DND-41 (cell line): Measurements from ENCODE around the gene LRRC8A.

Source experiments
- ATAC-seq: fragments of 200-7000 bp; cut with Tn5 transposase; 3 replicates; pipeline ENCODE4 v1.9.1; 2021; ENCODE audit warnings: low read depth; ENCODE audit not compliant: insufficient read depth
- DNase-seq: peaks from one replicate; pipeline ENCODE4 v3.0.0-alpha.2; 2020
- H2AFZ ChIP-seq: 2 replicates; pipeline ENCODE4 v1.6.0; 2012; ENCODE audit warnings: low read depth, low read length
- H3K27ac ChIP-seq: 2 replicates; pipeline ENCODE4 v1.5.1; 2012; ENCODE audit warnings: low read length, inconsistent platforms
- H3K27me3 ChIP-seq: fragments of 200-600 bp; sonication (generic); 2 replicates; pipeline ENCODE4 v1.6.0; 2012; ENCODE audit warnings: low read length, mild to moderate bottlenecking, inconsistent platforms; ENCODE audit not compliant: insufficient read depth, poor library complexity
- H3K36me3 ChIP-seq: 2 replicates; pipeline ENCODE4 v1.5.1; 2012; ENCODE audit warnings: low read length, inconsistent platforms; ENCODE audit not compliant: insufficient read depth
- H3K4me1 ChIP-seq: 2 replicates; pipeline ENCODE4 v1.5.1; 2012; ENCODE audit warnings: mild to moderate bottlenecking, low read length; ENCODE audit not compliant: insufficient read depth
- H3K4me2 ChIP-seq: 2 replicates; pipeline ENCODE4 v1.6.0; 2012; ENCODE audit warnings: mild to moderate bottlenecking, moderate library complexity, low read length, inconsistent platforms; ENCODE audit not compliant: insufficient read depth
- H3K4me3 ChIP-seq, 2 experiments: fragments of 200-600 bp in 1 of 2; shearing (Covaris generic) in 1 of 2; 2 replicates each; pipeline ENCODE4 v1.5.1; 2012 to 2016; ENCODE audit warnings: inconsistent platforms in 2 of 2, low read length in 2 of 2, mild to moderate bottlenecking in 2 of 2, low read depth in 1 of 2, moderate library complexity in 1 of 2
- H3K79me2 ChIP-seq: 2 replicates; pipeline ENCODE4 v1.6.0; 2012; ENCODE audit warnings: low read length, inconsistent platforms; ENCODE audit not compliant: insufficient read depth
- H3K9ac ChIP-seq: 2 replicates; pipeline ENCODE4 v1.6.0; 2012; ENCODE audit warnings: low read depth, mild to moderate bottlenecking, inconsistent platforms, low read length, moderate library complexity
- H3K9me3 ChIP-seq: 2 replicates; pipeline ENCODE4 v1.5.1; 2012; ENCODE audit warnings: low read length, moderate library complexity, mild to moderate bottlenecking, inconsistent platforms; ENCODE audit not compliant: insufficient read depth, severe bottlenecking
- H4K20me1 ChIP-seq: 2 replicates; pipeline ENCODE4 v1.6.0; 2012; ENCODE audit warnings: low read length; ENCODE audit not compliant: insufficient read depth
- CTCF ChIP-seq: IDR thresholded peaks from 2 replicates; pipeline ENCODE4 v1.5.1; 2012; ENCODE audit warnings: borderline replicate concordance, low read length, moderate library complexity, mild to moderate bottlenecking; ENCODE audit not compliant: poor library complexity, severe bottlenecking; ENCODE audit errors: extremely low read depth
- EZH2 ChIP-seq: IDR thresholded peaks from 3 replicates; pipeline ENCODE4 v1.6.1; 2012; ENCODE audit warnings: borderline replicate concordance, low read depth, mild to moderate bottlenecking, moderate library complexity, low read length, inconsistent platforms; ENCODE audit not compliant: severe bottlenecking

Gene LRRC8A

GRCh38 chr9:128909859-128910258 is 27.9 kb downstream of the LRRC8A start:
- Histone ChIP-seq H3K4me1 (no peaks in the 10 kb centered on the region), H3K36me3 (peaks cover 64% of the 10 kb centered on the region), H3K4me2 (no peak overlapping the region), H3K4me3 (no peak overlapping the region), H3K27ac (no peak overlapping the region), H3K79me2 (peaks cover 2% of the 10 kb centered on the region; the same call in 1 of the 2 replicates), H3K9ac (no peak overlapping the region), H2AFZ (no peak overlapping the region), H3K27me3 (no peaks in the 10 kb centered on the region), H3K9me3 (no peaks in the 10 kb centered on the region), H4K20me1 (peaks cover 9% of the 10 kb centered on the region)
- ATAC-seq (no peak), DNase-seq (no peak)
- TF ChIP-seq CTCF: no peak
- TF ChIP-seq EZH2: no peak

GRCh38 chr9:128910906-128911305 is 29.0 kb downstream of the LRRC8A start:
- H2AFZ ChIP-seq: no peak overlapping the region
- H3K36me3 ChIP-seq: peaks cover 69% of the 10 kb centered on the region
- H4K20me1 ChIP-seq: peaks cover 9% of the 10 kb centered on the region; the same call in 1 of the 2 replicates
- no peak for TF ChIP-seq EZH2
- TF ChIP-seq CTCF: no peak
- no peaks in the 10 kb centered on the region for H3K27me3 ChIP-seq
- H3K4me3 ChIP-seq: no peak overlapping the region
- no peaks in the 10 kb centered on the region for H3K4me1 ChIP-seq
- H3K79me2 ChIP-seq: peaks cover 2% of the 10 kb centered on the region; the same call in 1 of the 2 replicates
- DNase-seq (no peak), ATAC-seq (no peak)
- H3K9ac ChIP-seq: no peak overlapping the region
- no peaks in the 10 kb centered on the region for H3K9me3 ChIP-seq
- no peak overlapping the region for H3K27ac ChIP-seq
- no peak overlapping the region for H3K4me2 ChIP-seq

- no peak for DNase-seq
- peaks cover 9% of the 10 kb centered on the region; the same call in 1 of the 2 replicates for H4K20me1 ChIP-seq
- peaks cover 2% of the 10 kb centered on the region; the same call in 1 of the 2 replicates for H3K79me2 ChIP-seq
- ATAC-seq: no peak
- no peaks in the 10 kb centered on the region for H3K9me3 ChIP-seq
- no peak overlapping the region for H3K4me2 ChIP-seq
- no peak overlapping the region for H3K4me3 ChIP-seq
- TF ChIP-seq EZH2 (no peak), CTCF (no peak)
- H3K27ac ChIP-seq: no peak overlapping the region
- peaks cover 73% of the 10 kb centered on the region for H3K36me3 ChIP-seq
- H2AFZ ChIP-seq: no peak overlapping the region
- H3K4me1 ChIP-seq: no peaks in the 10 kb centered on the region
- H3K27me3 ChIP-seq: no peaks in the 10 kb centered on the region
- H3K9ac ChIP-seq: no peak overlapping the region
Measured at GRCh38 chr9:128911529-128912035, 29.6 kb downstream of the LRRC8A start.
